NAMALWA (cell line): ENCODE data around the gene INPP4A.
A peak's percentile ranks its signal among the peaks of the same experiment; 100 is the strongest.

ENCODE experiments used
- DNase-seq: peaks from one replicate; pipeline ENCODE4 v3.0.0-alpha.2; 2015; ENCODE audit warnings: low spot score

INPP4A gene

DNA sequence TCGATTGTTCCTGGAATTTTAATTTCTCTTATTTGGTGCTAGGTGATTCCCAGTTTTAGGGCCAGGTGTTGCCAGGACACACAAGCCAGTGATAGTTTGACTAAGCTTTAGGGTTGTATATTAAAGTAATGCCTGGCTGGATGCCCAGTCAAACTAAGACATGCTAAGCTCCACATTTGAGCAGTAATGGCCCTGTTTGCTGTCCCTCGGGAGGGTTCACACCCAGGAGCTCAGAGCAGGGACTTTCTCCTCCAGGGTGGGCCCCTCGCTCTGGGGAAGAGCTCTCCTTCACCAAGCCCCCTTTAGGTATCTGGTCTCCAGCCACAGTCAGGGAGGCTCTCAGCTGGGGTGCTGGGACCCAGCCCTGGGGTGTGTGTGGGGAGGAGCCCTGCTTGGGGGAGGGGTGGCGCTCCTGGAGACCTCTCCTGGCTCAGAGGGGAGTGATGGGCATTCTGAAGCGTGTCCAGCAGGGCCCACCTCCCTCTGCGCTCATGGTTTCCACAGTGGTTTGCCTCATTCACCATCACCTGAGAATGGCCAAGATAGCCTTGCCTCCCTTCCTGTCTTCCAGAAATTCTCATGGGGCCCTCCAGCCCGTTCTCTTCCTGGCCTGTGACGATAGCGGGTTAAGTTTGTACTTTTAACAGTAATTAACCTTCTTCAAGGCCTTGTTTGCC, 31.7 kb downstream of the INPP4A start:
- DNase-seq: no peak

DNA sequence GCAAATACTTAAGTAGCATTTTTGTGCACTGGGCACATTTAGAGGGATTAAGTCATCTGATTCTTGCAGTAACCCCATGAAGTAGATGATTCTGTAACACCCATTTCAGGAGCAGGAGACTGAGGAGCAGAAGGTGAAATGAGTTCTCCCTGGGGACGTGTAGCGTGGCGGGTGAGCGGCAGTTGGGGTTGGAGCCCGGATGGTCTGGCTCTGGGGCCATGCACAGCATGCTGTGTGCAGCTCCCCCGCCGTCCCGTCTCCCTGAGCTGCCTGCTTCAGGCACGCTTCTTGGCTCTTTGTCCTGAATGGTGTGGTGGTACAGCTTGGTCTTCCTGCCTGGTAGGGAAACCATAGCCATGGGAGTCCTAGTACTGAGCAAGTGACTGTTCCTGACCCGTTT, 32.4 kb downstream of the INPP4A start:
- DNase-seq: no peak

DNA sequence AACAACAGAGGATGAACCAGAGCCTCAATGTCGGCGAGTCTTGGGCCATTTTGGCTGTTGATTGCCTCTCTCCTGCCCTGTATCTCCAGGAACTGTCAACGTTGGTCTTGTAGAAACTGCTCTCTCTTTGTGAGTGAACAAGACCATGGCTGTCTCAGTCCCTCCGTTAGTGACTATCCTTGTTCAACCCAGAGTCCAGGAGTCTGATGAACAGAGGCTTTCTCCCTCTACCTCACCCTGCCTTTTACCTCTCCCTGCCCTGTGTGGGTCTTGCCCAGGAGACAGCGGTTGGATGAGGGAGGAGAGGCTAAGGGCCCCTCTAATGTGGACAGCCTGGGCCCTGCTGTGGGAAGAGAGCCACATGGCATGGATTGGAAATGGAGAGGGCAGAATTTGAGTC, 32.8 kb downstream of the INPP4A start:
- DNase-seq: no peak

DNA sequence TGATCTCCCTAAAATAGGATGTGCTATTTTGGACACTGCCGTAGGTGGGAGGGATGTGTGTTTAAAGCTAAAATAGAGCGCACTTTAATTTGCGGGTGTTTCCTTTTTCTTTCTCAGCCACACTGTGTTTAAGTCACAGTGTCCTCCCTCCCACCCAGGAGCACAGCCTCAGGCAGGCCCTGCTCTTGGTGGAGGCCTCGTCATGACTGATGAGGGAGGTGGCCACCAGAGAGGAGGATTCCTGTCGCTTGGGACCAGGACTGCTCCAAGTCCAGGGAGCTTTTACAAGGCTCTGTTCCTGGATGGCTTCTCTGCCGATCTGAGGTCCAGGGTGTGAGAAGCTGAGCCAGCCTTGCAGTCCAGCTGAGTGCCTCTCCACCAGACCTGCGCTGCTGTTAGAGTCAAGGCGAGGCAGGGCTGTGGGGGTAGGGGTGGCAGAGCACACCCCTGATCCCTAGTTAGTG, 33.5 kb downstream of the INPP4A start:
- DNase-seq: no peak

DNA sequence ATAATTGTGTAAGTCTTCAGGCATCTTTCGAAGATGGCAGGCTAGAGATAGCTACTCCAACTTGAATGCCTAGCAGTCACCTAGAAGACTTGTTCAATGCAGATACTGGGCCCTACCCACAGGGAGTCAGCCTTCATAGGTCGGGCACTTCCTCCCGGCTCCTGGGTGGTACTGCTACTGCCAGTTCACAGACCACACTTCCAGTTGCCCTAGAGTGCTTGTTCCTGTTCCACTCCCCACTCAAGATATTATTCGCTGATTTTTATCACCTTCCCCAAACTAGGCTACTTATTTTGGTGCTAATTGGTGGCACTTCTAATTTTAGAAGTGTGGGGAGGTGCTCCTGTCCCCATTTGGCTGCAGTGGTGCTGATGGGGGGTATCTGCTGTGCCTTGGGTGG, 34.2 kb downstream of the INPP4A start:
- no peak for DNase-seq

DNA sequence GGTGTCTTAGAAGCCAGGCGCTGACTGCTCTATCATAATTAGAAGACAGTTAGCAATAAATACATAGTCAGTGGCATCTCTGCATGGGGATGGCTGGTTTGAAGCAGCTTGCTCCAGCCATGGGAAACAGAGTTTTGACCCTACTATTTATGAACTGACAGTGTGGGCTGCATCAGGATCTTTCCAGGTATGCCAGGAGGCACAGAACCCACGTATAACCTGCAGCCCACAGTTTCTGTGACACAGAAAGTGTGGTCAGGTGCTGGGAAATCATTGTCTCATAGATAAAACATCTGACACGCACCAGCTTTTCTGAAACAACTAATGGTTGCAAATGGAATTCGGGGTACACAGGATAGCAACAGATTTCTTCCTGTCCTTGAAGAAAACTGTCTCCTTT, 34.7 kb downstream of the INPP4A start:
- no peak for DNase-seq

DNA sequence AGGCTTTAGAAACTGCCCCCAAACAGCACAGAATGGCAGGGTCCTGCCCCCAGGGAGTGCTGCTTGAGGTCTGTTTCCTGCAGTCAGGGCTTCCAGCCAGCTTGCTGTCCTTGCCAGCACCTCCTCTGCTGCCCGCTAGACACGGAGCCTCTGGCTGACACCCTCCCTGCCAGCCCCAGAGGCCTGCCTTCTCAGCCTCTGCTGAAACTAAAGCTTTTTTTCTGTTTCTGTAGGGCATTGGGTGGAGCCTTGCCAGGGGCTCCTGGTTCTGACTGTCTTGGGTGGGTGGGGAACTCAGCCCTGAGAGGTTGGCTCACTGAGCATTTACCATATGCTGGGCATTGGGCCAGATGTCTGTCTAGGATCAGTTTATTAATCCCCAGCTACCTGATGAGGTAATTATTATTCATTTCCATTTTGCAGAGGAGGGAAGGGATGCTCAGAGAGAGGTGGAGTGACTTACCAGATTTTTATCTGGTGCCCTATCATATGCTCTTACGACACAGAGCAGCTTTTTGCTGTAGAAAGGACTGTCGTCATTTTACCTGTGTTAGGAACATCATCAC, 35.4 kb downstream of the INPP4A start:
- DNase-seq: no peak

DNA sequence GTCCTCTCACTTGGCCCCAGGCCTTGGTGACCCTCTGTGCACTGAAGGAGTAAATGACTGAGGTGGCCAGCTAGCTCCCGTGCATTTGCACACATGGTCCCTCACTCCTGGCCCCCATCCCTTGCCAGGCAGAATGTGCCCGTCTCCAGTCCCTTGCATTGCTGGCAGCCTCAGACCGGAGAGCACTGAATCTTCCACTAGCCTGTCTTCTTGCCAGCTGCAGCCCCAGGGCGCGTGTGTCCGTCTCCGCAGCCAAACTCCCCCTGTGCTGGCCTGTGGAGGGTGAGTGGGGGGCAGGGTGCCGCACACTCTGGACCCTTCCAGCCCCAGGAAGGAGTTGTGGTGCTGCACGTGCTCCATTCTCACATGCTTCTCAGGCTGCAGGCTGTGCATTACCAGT, 35.9 kb downstream of the INPP4A start:
- no peak for DNase-seq

DNA sequence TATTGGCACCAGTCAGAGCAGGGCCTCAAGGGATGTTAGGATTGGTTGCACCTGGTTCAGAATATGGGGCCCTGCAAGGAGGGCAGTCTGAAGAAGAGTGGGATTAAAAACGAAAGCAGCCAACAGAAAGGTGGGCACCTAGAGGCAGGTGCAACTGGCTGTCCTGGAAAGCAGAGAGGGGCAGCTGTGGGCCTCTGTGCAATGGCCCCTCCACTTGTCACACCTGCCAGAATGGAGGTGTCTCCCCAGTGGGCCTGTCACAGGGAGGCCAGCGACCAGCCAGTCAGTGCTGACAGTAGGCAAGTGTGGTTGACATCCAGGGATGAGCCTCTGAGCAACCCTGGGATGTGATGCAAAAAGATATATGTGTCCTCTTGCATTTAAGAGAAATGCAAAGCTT, 37.7 kb downstream of the INPP4A start:
- DNase-seq: no peak

DNA sequence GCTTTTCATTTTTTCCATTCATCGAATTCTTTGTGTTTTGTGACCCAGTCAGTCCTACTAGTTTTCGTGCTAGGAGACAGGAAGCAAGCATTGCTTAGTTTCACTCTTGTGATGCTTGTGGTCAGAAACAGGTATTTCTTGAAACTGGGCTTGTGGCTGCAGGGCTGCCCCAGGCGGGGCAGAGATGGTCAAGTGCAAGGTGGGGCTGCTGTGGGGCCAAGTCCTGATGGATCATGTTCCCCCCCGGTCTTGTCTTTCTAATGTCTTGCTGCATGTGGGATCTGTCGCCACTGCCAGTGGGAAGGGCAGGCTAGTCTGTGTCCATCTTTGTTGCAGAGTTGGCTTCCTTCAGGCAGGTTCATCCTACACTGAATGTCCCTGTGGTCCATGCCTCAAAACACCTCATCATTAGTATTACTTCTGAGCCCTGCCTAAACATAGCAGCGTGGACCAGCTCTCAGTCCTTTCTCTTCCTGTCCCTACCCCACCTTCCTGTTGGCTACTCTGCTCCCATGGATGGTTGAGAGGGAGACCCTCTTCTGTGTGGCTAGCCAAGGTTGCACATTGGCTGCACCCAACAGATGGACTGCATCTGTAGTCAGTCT, 38.7 kb downstream of the INPP4A start:
- DNase-seq: no peak

DNA sequence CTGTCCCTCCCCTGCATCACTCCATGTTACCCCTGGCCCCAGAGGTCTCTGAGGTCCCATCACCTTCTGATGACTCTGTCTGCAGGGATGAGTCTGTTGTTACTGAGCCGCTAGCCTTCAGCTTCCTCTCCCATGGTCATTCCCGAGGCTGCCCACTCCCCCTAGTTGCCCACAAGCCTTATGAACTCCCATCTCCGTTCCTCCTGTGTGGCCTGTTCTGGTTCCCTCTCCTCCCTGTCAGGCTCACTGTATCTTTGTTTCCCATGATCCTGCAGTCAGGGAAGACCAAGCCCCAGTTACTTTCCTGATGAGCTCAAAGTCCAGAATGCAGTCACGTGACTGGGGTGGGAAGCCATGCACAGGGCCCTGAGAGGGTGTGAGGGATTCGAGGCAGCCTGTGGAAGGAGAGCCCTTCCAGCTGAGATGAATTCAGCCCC, 39.5 kb downstream of the INPP4A start:
- DNase-seq: no peak

DNA sequence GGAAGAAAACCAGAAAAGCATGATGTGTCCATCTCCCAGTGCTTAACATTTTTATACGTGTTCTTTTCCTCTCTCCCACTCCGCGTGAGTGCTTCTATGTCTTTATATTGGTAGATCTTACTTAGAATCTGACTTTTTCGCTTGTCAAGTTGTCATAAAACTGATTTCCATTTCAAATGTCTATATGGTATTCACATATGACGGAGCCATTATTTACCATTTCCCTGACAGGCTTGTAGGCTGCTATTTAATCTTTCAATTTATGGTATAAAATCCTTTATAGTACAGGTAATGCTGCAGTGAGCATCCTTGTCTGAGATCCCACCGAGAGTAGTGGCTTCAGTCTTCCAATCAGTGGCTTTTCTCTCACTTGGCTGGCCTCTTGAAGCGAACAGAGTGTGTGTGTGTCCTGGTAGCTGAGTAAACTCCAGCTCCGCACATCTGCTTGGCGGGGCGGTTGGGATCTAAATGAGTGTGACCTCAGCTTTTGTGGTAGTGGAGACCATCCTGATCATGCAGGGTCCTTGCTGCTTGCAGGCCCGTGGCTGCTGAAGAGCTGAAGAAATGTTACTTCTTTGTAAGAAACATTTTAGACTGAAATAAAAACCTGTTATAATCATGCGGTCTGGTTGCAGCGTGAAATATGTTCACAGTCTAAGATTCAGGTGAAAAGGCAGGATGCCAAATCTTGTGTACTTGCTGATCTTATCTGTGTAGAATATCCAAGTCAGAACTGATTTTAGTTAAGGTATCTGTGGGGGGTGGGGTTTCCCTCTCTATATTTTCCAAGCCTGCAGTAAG, 40.2 kb downstream of the INPP4A start:
- DNase-seq: no peak

DNA sequence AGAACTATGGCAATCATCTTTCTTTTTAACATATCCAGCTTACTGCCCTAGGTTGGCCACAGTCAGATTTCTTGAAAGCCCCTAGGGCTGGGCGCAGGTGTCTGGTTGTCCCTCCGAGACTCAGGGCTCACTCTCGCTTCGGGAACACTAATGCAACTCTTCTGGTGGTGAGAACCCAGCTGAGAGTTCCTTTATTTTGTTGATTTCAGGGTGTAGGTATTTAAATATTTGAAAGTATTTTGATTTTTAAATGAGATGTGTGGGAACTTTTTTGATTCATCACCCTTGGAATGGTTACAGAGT, 40.7 kb downstream of the INPP4A start:
- DNase-seq: no peak

DNA sequence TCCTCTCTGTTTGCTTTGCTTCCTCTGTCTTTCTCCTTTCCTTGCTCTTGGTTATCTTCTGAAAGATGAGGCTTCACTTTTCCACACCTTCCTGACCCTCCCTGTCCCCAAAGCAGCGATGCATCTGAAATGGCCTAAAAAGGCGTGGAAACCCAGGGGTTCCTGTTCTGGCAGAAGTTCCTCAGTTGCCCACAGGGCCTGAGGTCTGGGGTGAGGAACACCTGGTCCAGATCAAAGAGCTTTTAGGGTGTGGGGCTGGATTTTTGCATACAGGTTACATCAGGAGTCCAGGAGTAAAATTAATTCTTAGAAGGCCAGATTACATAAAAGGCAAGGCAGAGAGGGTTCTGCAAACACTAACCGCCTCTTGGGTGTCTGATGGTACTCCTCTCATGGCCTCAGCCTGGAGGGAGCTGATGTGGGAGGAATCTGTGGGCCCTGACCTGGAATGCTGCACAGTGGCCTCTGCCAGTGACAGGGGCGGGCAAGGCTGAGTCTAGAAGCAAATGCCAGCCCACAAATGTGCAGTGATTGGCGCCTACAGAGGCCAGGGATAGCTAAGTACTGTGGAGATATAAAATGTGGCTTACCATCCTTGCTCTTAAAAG, 41.8 kb downstream of the INPP4A start:
- DNase-seq: no peak

DNA sequence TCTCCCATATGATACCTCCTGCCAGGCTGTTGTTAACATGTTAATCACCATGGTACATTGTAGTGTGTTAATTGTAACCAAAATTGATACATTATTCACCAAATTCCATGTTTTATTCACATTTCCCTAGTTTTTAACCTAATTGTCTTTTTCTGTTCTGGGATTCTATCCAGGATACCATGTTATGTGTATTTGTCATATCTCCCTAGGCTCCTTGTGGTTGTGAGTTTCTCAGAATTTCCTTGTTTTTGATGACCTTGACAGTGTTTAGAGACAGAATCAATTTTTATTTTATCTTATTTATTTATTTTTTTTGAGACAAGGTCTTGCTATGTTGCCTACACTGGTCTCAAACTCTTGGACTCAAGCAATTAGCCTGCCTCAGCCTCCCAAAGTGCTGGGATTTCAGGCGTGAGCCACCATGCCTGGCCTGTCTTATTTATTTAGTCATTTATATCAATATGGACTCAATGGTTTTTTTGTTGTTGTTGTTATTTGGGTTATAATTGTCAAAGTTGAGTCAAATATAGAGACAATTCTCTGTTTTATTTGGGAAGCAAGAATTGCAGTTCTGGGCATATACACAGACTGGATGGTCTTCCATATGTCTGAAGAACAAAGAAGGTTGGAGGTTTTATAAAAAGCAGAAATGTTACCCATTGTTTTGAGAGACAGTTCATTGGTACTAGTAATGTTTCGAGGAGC, 42.6 kb downstream of the INPP4A start:
- no peak for DNase-seq

DNA sequence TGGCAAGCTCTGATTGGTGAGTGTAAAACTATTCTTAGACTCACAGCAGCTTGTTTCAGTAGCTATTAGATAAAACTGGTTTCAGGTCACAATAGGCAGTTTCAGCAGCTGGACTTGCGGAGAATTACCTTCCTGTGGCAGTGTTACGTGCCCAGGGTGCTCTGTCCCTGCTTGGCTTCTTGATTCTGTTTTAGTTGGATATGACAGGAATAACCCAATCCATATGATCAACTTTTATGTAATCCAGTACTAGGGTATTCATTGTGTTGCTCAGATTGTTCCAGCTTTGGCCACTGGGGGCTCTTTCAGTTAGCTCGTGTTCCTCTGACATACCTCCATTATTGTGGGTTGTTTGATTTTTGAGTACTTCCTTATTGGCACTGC, 43.1 kb downstream of the INPP4A start:
- peak; percentile 71 for DNase-seq

DNA sequence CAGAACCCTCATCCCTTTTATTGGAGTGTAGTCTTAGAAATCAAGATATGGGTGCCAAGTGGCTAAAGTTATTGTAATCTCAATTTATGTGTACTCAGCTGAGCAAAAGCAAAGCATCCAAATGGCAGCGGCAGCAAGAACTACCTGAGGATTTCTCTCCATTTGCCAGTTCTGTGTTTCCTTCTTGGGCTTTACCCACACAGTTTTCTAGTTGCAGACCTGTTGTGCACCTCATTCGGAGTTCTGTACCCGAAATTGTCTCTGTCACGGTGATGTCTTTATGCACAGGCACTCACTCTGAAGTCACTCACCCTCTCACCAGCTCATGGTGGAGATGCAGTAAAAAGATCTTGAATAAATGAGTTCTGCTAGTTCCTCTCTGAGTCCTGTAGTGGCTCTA, 43.6 kb downstream of the INPP4A start:
- no peak for DNase-seq

DNA sequence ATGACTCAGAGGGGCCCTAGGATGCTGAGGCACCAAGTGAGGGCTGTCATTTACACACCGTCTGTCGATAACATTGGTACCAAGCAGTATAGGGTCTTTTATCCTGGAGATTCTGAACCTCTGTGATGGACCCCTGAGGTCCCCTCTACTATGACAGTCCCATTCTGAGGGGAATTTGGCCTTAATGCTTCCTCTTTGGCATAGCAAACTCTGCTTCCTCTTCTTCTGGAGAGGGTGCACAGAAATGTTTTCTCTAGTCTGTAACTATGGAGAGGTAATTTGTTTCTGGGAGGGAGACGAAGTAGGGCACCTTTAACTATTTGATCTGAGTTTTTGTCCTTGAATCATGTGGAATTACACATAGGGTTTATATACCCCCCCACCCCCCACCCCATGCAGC, 44.8 kb downstream of the INPP4A start:
- DNase-seq: no peak

DNA sequence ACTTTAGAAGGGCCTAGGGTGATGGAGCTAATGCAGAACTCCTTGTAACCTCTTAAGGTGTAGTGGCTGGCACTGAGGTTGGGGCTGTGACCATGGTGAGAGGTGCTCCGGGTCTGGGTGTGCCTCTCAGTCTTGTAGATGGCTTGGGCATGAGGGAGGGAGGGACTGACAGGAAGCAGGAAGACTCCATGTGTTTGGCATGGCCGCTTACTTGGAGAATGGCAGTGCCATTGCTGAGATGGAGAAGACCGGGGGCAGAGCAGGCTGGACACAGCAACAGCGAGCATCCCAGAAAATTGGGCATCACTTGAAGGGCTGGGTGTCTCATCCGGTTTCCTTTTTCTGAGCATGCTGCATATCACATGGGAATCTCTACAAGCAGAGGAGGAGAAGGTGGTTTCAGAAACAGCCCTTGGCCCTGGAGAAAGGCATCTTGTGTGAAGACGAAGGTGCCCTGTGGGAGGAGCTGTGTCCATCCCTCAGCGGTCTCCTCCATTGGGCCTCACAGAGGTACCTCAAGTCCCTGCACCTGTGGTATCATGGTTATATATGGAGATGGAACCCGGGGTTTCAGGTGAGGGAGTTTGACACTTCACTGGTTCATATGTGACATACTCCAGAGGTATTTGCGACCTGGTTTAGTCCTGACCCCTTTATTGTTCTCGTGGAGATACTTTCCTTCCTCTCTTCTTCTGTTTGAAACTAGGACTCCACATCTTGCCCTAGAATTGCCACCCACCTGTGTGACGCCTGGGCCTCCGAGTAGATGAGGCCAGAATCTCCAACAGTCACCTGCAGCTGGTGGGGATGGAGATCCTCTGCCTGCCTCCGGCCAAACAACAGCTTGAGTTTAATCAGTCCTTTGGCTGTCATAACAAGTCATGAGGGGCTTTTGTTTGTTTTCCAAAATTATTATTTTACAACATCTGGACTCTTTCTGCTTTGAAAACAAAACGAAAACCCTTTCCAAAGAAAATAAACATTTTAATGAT, 45.6 kb downstream of the INPP4A start:
- no peak for DNase-seq

DNA sequence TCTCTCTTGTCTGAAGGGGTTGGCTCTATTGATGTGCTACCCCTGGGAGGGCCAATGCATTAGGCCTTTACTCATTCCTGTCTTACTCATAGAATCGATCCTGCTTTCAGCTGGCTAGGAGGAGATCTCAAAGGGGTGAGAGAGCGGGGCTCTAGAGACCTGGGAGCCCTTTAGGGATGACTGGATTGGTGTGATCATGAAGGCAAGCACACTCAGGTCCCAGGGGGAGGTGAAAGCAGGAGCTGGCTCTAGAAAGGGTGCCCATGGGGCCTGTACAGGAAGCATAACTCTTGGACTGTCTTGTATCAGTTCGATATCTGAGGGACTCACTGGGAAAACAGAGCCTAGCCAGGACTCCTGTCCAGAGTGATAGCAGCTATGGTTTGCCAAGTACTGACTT, 47.8 kb downstream of the INPP4A start:
- no peak for DNase-seq

DNA sequence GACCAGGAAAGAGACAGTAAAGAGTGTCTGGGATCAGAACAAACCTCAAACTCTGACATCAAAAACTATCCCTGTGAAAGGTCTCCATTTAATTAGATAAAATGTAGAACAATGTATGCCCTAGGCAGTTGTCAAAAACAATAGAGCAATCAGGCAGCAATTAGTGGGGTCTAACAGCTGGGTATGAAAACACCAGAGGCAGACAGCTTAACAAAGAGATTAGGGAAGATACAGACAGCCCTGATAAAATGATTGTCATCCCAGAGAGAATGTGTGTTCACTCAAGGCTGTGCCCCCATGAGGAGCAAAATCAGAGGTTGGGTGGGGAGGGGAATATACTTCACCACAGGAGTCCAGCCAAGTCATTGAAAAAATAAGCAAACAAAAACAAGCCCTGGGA, 50.0 kb downstream of the INPP4A start:
- DNase-seq: no peak
